Tibial artery (tissue), 4 donors: ENCODE data around the gene TRIM26.

Experiments used
- DNase-seq, 2 donors: peaks; one replicate each; pipeline ENCODE4 v3.0.0-alpha.2; 2019
- H3K27ac ChIP-seq, 2 donors: fragments of 200-600 bp; sonication (generic) in 1 of 2; 1 replicate in 1 of 2; 2 replicates in 1 of 2; pipeline ENCODE4 v1.5.1; 2018 to 2019; ENCODE audit warnings: mild to moderate bottlenecking in 1 of 2
- H3K27me3 ChIP-seq, 2 donors: fragments of 200-600 bp; sonication (generic) in 1 of 2; one replicate each; pipeline versions ENCODE4 v1.5.1 to v1.6.0; 2016 to 2019
- H3K36me3 ChIP-seq, 3 donors: fragments of 200-600 bp; sonication (generic) in 2 of 3; one replicate each; pipeline ENCODE4 v1.5.1; 2016 to 2019; ENCODE audit warnings: mild to moderate bottlenecking in 2 of 3
- H3K4me1 ChIP-seq, 4 donors: fragments of 200-600 bp; sonication (generic) in 2 of 4; 1 replicate in 3 of 4; 2 replicates in 1 of 4; pipeline ENCODE4 v1.5.1; 2016 to 2019
- H3K4me3 ChIP-seq, 2 donors: fragments of 200-600 bp; sonication (generic) in 1 of 2; 1 replicate in 1 of 2; 2 replicates in 1 of 2; pipeline ENCODE4 v1.5.1; 2018 to 2019; ENCODE audit warnings: mild to moderate bottlenecking in 2 of 2
- H3K9me3 ChIP-seq, 3 donors: fragments of 200-600 bp; sonication (generic) in 1 of 3; one replicate each; pipeline ENCODE4 v1.5.1; 2016 to 2019
- intact Hi-C: fragments of 100-400 bp; cut with DNase I; formaldehyde crosslinking; loops from one replicate; pipeline ENCODE4 v1.15.0; 2023; ENCODE audit warnings: low total_unique reads
- TF ChIP-seq, protein P1 (sequence below), 2 experiments: fragments of 200-600 bp in 1 of 2; fragments of 450-650 bp in 1 of 2; IDR thresholded peaks; one replicate each; pipeline ENCODE4 v1.5.1; 2017 to 2019; ENCODE audit warnings: antibody characterized with exemption in 2 of 2, mild to moderate bottlenecking in 1 of 2, moderate library complexity in 1 of 2

TRIM26 gene

DNA sequence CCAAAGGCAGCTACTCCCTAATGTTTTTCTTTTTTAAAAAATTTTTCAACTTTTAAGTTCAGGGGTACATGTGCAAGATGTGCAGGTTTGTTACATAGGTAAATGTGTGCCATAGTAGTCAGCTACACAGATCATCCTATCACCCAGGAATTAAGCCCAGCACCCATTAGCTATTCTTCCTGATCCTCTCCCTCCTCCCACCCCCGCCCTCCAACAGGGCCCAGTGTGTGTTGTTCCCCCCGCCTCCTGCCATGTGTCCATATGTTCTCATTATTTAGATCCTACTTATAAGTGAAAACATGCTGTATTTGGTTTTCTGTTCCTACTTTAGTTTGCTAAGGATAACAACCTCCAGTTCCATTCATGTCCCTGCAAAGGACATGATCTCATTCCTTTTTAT, 37.4 kb downstream of the TRIM26 start:
- H3K36me3 ChIP-seq, result no peaks in the 10 kb centered on the region
- peaks cover 0 to 4% (median 0%) of the 10 kb centered on the region in 3 donors for H3K9me3 ChIP-seq
- no peak overlapping the region for H3K4me3 ChIP-seq
- H3K27ac ChIP-seq, result no peak overlapping the region
- DNase-seq, result no peak
- H3K4me1 ChIP-seq, result peaks cover 0 to 8% (median 4%) of the 10 kb centered on the region in 4 donors
- TF ChIP-seq, protein P1, sequence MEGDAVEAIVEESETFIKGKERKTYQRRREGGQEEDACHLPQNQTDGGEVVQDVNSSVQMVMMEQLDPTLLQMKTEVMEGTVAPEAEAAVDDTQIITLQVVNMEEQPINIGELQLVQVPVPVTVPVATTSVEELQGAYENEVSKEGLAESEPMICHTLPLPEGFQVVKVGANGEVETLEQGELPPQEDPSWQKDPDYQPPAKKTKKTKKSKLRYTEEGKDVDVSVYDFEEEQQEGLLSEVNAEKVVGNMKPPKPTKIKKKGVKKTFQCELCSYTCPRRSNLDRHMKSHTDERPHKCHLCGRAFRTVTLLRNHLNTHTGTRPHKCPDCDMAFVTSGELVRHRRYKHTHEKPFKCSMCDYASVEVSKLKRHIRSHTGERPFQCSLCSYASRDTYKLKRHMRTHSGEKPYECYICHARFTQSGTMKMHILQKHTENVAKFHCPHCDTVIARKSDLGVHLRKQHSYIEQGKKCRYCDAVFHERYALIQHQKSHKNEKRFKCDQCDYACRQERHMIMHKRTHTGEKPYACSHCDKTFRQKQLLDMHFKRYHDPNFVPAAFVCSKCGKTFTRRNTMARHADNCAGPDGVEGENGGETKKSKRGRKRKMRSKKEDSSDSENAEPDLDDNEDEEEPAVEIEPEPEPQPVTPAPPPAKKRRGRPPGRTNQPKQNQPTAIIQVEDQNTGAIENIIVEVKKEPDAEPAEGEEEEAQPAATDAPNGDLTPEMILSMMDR (IDR thresholded peaks at IDR 0.05), result no peak
- intact Hi-C loops, result no loop called here
- H3K27me3 ChIP-seq, result peaks cover 0 to 43% of the 10 kb centered on the region in 2 donors

DNA sequence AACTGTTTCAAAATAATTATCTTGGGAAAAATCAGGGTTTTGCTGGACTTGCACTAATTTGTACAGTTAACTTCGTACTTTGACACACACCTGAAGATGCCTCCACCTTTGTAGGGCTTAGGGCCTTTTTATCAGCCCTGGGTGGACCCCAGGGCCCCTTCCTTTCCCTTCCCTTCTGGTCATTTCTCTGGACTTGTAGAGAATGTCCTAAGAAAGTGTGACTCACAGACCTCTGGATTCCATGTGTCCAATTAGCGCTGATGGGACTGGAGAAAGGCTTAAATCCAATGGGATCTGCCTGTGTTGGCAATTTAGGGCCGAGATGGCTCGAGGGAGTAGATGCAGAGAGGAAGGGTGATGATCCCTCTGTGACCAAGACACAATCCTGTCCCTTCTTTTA, 40.5 kb downstream of the TRIM26 start:
- H3K27ac ChIP-seq, result no peak overlapping the region
- DNase-seq, result no peak
- no peaks in the 10 kb centered on the region for H3K36me3 ChIP-seq
- peaks cover 0 to 8% (median 4%) of the 10 kb centered on the region in 4 donors for H3K4me1 ChIP-seq
- H3K9me3 ChIP-seq, result no peaks in the 10 kb centered on the region
- intact Hi-C loops, result no loop called here
- H3K4me3 ChIP-seq, result no peak overlapping the region
- peaks cover 0 to 59% of the 10 kb centered on the region in 2 donors for H3K27me3 ChIP-seq
- TF ChIP-seq, protein P1 (IDR thresholded peaks at IDR 0.05), result no peak

DNA sequence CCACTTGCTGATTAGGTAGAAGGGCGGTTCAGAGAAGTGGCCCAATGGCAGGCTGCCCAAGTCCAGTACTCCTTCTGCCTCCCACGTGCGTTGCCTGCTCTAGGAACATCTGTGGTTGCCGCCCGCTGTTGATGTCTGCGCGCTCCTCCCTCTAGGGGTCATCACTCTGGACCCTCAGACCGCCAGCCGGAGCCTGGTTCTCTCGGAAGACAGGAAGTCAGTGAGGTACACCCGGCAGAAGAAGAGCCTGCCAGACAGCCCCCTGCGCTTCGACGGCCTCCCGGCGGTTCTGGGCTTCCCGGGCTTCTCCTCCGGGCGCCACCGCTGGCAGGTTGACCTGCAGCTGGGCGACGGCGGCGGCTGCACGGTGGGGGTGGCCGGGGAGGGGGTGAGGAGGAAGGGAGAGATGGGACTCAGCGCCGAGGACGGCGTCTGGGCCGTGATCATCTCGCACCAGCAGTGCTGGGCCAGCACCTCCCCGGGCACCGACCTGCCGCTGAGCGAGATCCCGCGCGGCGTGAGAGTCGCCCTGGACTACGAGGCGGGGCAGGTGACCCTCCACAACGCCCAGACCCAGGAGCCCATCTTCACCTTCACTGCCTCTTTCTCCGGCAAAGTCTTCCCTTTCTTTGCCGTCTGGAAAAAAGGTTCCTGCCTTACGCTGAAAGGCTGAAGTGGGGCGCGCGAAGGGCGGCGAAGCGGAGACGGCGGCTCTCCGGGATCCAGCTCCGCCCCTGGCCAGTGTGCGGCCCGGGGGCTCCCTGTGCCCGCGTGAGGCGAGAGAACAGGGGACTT, 41.3 kb downstream of the TRIM26 start:
- H3K4me3 ChIP-seq, result no peak overlapping the region
- H3K27me3 ChIP-seq, result peaks cover 0 to 65% of the 10 kb centered on the region in 2 donors
- TF ChIP-seq, protein P1 (IDR thresholded peaks at IDR 0.05), result no peak
- H3K4me1 ChIP-seq, result peaks cover 0 to 8% (median 4%) of the 10 kb centered on the region in 4 donors
- H3K36me3 ChIP-seq, result no peaks in the 10 kb centered on the region
- intact Hi-C loops, result no loop called here
- no peak overlapping the region for H3K27ac ChIP-seq
- DNase-seq, result no peak
- no peaks in the 10 kb centered on the region for H3K9me3 ChIP-seq

DNA sequence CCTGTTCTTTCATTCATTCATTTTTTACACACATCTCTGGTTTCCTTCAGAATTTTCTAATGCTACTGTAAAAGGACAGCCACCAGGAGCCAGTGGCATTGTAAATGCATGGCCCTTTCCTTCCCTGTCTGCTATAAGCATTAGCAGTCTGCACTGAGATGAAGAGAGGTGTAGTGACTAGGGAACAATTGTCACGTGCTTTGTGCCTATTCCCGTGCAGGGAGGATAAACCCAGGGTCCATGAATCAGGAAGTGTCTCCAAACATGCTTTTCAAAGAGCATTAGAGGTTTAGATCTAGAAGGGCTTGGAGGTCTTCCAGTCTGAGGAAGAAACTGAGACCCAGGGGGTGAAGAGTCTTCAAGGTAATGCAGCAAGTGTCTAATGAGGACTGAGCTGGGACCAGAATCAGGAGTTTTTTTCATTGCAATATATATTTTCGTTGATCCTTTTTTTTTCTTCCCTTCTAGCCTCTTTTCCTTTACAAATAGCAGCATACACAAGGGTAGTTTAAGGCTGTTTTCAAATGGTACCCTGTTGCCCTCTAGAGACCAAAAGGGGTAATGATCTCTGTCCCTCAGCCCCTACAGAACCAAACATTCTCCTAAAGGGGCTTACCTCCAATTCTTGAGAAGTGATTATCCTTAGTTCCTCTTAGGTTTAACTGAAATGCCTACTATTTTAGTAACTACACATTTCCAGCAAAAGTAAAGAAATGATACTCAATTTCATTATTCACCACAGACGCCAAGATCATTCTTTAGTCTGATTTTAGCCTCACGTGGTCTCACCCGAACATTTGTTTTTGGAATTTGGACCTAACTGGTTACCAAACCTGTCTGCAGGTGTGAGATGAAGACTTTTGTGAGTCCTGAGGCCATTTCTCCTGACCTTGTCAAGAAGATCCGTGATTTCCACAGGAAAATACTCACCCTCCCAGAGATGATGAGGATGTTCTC, 43.3 kb downstream of the TRIM26 start:
- Histone ChIP-seq H3K4me1 (peaks cover 0 to 8% (median 4%) of the 10 kb centered on the region in 4 donors), H3K36me3 (no peaks in the 10 kb centered on the region), H3K27ac (no peak overlapping the region), H3K9me3 (no peaks in the 10 kb centered on the region), H3K27me3 (peaks cover 0 to 65% of the 10 kb centered on the region in 2 donors), H3K4me3 (no peak overlapping the region)
- no peak for DNase-seq
- intact Hi-C loops, result no loop called here
- TF ChIP-seq, protein P1 (IDR thresholded peaks at IDR 0.05), result peak; percentile 66 to 71

DNA sequence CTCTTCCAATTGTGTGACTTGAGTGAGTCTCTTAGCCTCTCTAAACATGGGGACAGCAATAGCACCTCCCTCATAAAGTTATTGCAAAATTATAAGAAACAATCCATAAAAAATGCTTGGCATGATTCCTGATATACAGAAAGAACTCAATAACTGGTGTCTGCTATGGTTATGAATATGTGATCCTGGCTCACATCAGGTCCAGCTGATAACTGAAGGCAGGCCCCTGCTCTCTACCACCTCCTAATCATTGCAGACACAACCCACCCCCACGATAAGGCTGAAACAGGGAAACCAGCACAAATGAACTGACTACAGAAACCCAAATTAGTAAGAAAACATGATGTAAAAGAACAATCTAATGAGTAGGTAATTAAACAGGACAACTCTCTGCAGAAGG, 44.5 kb downstream of the TRIM26 start:
- Histone ChIP-seq H3K4me3 (no peak overlapping the region), H3K9me3 (no peaks in the 10 kb centered on the region), H3K4me1 (peaks cover 0 to 8% (median 4%) of the 10 kb centered on the region in 4 donors), H3K36me3 (no peaks in the 10 kb centered on the region), H3K27ac (no peak overlapping the region), H3K27me3 (peaks cover 0 to 60% of the 10 kb centered on the region in 2 donors)
- intact Hi-C loops, result no loop called here
- no peak for DNase-seq
- TF ChIP-seq, protein P1 (IDR thresholded peaks at IDR 0.05), result no peak
